Keratinocyte (primary cell): ENCODE data around the gene NFE2L1.
"Not testable (repeated sequence)": the region's sequence is repeated elsewhere in the genome, so short reads cannot be mapped to it uniquely, and the experiment has no call there.

Source experiments
- CTCF ChIP-seq, 3 experiments: IDR thresholded peaks in 1 of 3; conservative IDR thresholded peaks in 1 of 3; optimal IDR thresholded peaks in 1 of 3; 2 replicates in 2 of 3; 3 replicates in 1 of 3; pipeline versions ENCODE3 to v1.5.1; 2011; ENCODE audit warnings: low read length in 3 of 3, mild to moderate bottlenecking in 3 of 3, moderate library complexity in 2 of 3, control low read depth in 1 of 3, inconsistent platforms in 1 of 3; ENCODE audit not compliant: insufficient read depth in 2 of 3; ENCODE audit errors: extremely low read depth in 1 of 3
- EZH2 ChIP-seq: IDR thresholded peaks from one replicate; pipeline ENCODE4 v1.6.1; 2012; ENCODE audit warnings: inconsistent platforms, mild to moderate bottlenecking, low read length, moderate library complexity

- TF ChIP-seq EZH2; CTCF (optimal IDR thresholded peaks at IDR 0.05 in 1 of 3, IDR thresholded peaks at IDR 0.05 in 1 of 3, conservative IDR thresholded peaks at IDR 0.05 in 1 of 3; ENCODE audit: extremely low read depth in 1 of 3, insufficient read depth in 2 of 3, low read length in 3 of 3): not testable (repeated sequence)
Observed at GRCh38 chr17:48072811-48073210, 24.7 kb downstream of the NFE2L1 start.
